HK-2 (cell line): Measurements from ENCODE around the gene HMX2.
"Not testable (repeated sequence)": the region's sequence is repeated elsewhere in the genome, so short reads cannot be mapped to it uniquely, and the experiment has no call there.

Experiments
- DNase-seq: peaks from one replicate; pipeline ENCODE4 v3.0.0-alpha.2; 2018; ENCODE audit not compliant: unreplicated experiment

Gene HMX2

GRCh38 chr10:123150986-123151736 is 3.2 kb downstream of the HMX2 start:
- no peak for DNase-seq

DNA sequence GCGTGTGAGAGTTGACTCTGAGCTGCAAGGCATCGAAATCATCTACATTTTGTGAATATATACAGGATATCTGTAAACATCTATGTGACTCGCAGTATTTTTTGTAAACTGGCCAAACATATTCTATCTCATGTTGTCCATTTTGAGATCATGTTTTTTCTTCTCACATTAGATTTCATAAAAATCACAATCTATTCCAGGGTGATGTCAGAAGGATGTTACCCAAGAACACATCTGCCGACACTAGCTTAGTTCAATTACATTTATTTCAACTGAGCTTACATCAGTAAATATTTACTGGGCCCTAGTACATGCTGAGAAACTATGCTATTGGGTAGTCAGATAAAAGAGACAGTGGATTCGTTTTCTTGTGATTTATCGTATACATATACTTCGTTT is 3.8 kb downstream of the HMX2 start:
- no peak for DNase-seq

DNA sequence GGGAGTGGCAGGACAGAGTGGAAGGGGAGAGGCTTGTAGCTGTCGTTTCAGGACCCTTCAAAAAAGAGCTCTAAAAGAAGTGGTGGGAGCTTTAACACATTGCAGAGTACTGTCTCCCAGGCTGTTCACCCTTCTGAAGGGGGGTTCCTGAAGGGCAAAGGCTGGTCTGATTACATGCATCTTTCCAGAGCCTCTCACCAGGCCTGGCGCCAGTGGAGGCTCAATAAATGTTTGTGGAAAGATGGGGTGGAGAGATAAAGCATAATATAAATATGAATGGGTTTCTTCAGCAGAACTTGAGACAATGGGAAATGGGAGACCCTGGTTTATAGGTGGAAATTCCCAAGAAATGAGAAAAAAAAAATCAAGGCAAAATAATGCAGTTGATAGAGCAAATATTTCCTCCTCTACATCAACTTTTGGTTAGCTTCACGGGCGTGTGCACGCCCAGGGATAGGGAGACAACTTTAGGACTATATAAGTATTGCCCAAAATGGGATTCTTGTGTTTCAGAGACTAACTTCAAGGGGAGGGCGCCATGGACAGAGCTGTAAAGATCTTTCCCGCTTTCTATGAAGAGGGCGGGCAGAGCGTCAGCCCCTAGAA is 5.7 kb downstream of the HMX2 start:
- no peak for DNase-seq

GRCh38 chr10:123154092-123154710 is 6.3 kb downstream of the HMX2 start, which contains the start of gene BUB3:
BUB3 (plus strand) TSS chr10:123154402; CDS start chr10:123154918, 516 bp downstream.
- DNase-seq, result peak; percentile 100

DNA sequence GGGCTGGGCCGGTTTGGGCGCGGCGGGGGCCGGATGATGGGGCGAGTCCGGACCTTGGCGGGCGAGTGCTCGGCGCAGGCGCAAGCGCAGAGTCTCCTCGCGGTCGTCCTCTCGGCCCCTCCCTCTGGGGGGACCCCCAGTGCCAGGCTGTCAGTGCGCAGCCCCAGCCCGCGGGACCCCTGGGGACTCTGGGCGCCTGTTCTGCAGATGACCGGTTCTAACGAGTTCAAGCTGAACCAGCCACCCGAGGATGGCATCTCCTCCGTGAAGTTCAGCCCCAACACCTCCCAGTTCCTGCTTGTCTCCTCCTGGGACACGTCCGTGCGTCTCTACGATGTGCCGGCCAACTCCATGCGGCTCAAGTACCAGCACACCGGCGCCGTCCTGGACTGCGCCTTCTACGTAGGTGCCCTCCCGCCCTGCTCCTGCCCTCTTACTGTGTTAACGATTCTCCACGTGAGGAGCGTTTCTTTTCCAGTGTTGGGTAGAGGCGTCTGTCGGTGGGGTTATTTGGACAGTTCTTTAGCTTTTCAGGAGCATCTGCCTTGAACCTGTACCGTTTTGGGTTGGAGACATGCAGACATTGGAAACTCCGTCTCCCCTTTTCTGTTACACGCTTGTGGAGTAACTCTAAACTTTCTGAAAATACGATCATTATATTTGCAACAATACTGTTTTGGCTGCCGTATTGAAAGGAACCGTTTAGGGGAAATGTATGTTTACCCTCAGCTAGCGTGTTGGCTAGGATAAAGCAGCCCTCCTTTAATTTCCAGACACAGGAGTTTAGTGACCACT is 7.0 kb downstream of the HMX2 start:
- DNase-seq, result peak; percentile 73

DNA sequence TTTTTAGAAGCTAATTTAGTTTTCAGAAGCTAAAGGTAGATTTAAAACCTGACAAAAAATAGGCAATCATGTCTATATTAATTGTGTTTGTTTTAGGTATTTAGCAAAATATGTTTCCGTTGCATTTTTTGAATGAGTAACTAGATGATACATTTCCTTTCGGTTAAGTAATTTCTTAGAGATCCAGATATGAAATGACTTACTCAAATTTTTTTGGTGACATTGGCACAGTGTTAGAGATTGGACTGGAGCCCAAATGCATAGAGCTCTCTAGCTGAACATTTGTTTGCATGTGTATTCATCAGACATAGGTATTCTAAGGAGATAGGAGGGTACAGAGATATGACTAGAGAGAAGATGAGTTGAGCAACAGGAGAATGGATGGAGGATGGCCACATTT is 8.1 kb downstream of the HMX2 start:
- no peak for DNase-seq

DNA sequence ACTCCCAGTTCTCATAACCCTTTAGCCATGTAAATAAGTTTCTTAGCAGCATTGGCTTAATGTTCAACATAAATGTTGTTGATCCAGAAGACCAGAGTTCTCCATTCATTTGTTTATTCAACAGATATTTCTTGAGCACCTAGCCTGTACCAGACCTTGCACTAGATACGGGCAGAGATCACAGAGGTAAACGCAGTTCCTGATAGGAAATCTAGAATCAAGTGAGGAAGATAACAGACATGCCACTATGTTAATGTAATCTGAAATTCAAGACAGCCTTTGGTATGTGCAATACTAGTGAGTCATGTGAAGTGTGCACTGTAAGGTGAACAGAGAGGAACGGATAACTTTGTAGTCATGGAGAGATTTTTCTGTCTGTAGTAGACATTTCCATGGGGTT is 9.3 kb downstream of the HMX2 start:
- no peak for DNase-seq

- DNase-seq, result no peak
Measured at GRCh38 chr10:123158682-123159081, 10.7 kb downstream of the HMX2 start.

DNA sequence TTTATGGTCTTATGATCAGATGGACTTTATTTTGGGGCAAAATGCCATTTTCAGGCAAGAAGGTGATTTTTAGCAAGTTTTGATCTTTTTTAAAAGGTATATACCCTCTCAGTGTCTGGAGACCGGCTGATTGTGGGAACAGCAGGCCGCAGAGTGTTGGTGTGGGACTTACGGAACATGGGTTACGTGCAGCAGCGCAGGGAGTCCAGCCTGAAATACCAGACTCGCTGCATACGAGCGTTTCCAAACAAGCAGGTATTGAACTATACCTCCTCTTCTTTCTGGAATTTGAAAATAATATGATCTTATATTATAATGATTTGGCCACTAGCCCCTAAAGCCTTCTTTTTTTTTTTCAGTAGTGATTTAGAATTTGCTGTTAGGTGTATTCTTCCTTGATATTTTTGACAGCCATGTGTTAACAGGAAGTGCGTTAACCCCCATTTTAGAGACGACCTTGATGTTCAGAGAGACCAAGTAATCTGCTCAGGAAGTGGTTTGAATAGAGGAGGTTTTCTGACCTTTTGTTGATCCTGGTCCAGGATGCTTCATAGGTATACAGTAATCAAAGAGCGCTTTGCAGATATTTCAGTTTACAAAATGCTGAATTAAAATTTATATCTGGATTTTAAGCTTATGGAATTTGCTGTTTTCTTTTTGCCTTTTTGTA is 12.5 kb downstream of the HMX2 start:
- DNase-seq, result no peak

DNA sequence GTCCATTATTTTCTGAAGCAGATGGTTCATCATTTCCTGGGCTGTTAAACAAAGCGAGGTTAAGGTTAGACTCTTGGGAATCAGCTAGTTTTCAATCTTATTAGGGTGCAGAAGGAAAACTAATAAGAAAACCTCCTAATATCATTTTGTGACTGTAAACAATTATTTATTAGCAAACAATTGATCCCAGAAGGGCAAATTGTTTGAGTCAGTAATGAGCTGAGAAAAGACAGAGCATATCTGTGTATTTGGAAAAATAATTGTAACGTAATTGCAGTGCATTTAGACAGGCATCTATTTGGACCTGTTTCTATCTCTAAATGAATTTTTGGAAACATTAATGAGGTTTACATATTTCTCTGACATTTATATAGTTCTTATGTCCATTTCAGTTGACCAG is 16.4 kb downstream of the HMX2 start:
- DNase-seq, result no peak

DNA sequence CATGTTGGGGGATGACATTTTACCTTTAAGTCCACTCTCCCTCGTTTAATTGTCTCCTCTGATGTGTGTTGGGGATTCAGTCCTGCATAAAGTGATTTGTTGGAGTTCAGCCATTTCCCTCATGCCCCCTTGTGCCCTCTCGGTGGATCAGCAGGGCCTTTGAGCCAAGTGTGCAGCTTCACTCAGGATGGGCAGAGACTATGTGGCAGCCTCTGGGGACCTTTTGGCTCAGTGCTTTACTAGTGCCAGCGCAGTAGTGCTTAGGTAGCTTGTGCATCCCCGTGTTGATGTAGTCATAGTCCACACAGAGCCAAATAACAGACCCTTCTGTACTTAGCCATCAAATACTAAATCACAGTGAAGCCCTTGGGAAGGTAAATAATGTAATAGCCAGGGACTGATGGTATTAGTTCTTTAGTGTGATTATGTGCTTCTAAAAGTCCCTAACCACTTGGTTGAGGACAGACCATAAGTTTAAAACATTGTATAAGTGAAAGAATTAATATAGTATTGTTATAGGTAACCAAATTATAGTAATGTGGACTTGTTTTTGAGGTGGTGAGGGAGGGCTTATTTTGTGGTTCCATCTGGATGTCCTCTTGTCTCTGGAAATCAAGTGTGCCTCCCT is 17.6 kb downstream of the HMX2 start:
- no peak for DNase-seq

DNA sequence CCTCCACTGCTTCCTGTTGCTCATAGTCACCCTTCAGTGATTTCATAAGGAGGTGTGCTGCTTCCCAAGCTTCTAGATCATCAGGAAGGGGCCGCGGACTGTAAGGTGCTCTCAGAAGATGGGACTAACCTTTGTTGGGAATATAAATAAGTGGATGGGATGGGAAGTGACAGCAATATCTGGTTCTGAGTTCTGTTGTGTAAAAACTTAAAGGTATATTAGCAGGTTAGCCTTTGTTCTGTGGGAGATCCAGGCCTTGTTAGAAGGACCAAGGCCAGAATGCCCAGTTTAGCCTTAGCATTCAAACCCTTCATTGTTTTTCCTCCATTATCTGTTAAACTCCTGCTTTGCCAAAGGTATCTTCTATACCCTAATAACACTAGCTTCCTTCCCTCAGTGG is 18.7 kb downstream of the HMX2 start:
- DNase-seq, result no peak

DNA sequence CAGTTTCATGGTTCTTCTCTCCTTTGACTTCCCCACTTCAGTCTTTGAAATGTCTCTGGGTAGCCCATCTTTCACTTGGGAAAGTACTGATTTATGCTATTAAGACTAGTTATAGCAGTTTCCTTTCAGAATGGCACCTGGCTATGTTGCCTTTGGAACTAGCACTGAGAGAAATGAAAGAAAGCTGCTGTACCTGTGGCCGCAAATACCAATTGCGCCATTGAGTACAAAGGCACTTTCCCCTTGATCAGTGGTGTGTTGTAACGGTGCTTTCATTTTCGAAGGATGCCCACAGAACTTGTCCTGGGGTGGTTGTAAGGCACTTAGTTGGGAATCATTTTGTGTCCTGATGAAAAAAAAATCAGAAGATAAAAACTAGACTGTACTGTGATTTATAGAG is 23.0 kb downstream of the HMX2 start:
- no peak for DNase-seq

GRCh38 chr10:123171616-123172015 is 23.7 kb downstream of the HMX2 start:
- DNase-seq, result not testable (repeated sequence)

GRCh38 chr10:123175389-123176387 is 27.8 kb downstream of the HMX2 start:
- no peak for DNase-seq

GRCh38 chr10:123178390-123178789 is 30.5 kb downstream of the HMX2 start:
- not testable (repeated sequence) for DNase-seq

DNA sequence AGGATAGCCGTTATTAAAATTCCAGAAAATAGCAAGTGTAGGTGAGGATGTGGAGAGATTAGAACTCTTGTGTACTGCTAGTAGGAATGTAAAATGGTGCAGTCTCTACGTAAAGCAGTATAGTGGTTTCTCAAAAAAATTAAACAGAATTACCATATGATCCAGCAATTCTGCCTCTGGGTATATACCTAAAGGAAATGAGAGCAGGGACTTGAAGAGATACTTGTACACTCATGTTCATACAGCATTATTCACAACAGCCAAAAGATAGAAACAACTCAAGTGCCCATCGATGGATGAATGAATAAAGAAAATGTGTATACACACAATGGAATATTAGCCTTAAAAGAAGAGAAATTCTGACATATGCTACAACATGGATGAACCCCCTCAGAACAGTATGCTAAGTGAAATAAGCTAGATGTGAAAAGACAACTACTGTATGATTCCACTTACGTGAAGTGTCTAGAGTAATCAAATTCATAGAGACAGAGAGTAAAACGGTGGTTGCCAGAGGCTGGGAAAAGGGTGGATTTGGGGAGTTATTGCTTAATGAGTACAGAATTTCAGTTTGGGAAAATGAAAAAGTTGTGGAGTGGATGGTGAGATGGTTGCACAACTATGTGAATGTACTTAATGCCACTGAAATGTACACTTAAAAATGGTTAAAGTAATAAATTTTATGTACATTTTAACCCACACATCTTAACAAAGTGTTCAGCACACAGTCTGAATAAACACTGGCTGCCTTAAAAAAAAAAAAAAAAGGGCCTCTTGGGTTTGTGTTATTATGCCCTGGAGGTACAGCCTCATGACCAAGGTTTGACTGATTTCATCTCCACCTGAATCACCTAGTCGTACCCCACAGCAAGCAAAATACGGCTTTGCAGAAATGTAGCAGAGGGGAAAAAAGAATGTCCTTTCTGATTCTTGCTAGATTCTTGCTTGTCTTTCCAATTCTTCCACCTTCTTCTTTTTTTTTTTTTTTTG is 32.5 kb downstream of the HMX2 start:
- no peak for DNase-seq

DNA sequence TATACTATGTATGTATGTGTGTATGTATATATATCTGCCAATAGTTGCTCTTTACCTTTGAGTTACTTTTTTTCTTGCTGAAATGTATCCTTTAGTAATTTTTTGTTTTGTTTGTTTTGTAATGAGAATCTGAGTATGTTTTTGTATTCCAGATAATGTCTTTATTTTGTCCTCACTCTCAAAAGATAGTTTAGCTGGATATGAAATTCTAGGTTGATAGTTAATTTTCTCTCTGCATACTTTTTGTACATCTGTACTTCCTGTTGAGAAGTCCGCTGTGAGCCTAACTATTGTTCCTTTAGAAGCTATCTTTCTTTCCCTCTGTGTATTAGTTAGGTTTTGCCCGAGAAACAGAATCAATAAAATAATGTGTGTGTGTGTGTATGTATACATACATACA is 35.8 kb downstream of the HMX2 start:
- no peak for DNase-seq

DNA sequence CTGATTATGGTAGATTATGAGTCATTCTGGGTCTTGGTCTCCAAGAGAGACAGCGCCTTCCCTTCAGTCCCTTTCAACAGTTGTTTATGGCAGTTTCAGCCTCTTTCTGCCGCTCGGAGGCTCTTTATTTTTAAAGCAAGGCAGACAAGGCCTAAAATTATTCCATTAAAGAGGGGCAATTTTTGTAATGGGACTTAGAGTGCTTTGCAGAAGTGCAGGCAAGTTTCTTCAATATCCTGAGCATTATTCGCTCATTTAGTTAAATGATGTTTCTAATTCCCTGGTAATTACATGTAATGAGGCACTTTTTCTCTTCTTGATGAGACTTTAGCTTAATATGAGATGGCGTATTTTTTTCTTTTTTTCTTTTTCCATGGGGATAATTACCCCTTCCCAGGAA is 39.8 kb downstream of the HMX2 start:
- no peak for DNase-seq
